PC-3 (cell line): ENCODE data around the gene IL11. TPM values are rescaled to one million over a fixed set of nuclear protein-coding genes. Genes with fewer than 3 reads are reported as not detected.

ENCODE experiments used
- ATAC-seq: fragments of 200-7000 bp; cut with Tn5 transposase; 2 replicates; pipeline ENCODE4 v1.9.1; 2020; ENCODE audit warnings: mild to moderate bottlenecking, moderate library complexity
- BruUV-seq: library from RNA; stranded (reverse); fragments of 400-500 nt; replicated peaks from 2 replicates; lab custom pipeline; 2021; lab: Mats Ljungman, UMichigan
- CTCF ChIA-PET: fragments of 300-600 bp; sonication (Branson Sonifier 250); formaldehyde crosslinking; loops from one replicate; lab custom pipeline; 2022; ENCODE audit warnings: antibody characterized with exemption; lab: Charles Lee
- POLR2A ChIA-PET: fragments of 300-600 bp; sonication (Branson Sonifier 250); formaldehyde crosslinking; loops from one replicate; lab custom pipeline; 2022; ENCODE audit warnings: antibody characterized with exemption; ENCODE audit not compliant: unreplicated experiment; lab: Charles Lee
- DNase-seq: peaks from one replicate; pipeline ENCODE4 v3.0.0-alpha.2; 2015
- H2AFZ ChIP-seq: fragments of 300-600 bp; sonication (generic); 2 replicates; pipeline ENCODE4 v1.6.0; 2016; ENCODE audit warnings: antibody characterized with exemption, low read length
- H3F3A ChIP-seq: fragments of 300-600 bp; sonication (generic); one replicate; pipeline ENCODE4 v1.6.0; 2017; ENCODE audit warnings: antibody characterized with exemption, low read length, control low read depth, mild to moderate bottlenecking; ENCODE audit not compliant: unreplicated experiment
- H3K27ac ChIP-seq: fragments of 300-600 bp; sonication (generic); 2 replicates; pipeline ENCODE4 v1.5.1; 2016; ENCODE audit warnings: mild to moderate bottlenecking, low read length
- H3K27me3 ChIP-seq: fragments of 300-600 bp; sonication (generic); 2 replicates; pipeline ENCODE4 v1.6.1; 2016; ENCODE audit warnings: low read length, mixed read lengths
- H3K36me3 ChIP-seq: fragments of 300-600 bp; sonication (generic); 2 replicates; pipeline ENCODE4 v1.6.1; 2016; ENCODE audit warnings: low read depth, mixed run types, low read length, mixed read lengths
- H3K4me1 ChIP-seq: fragments of 300-600 bp; sonication (generic); 2 replicates; pipeline ENCODE4 v1.5.1; 2016; ENCODE audit warnings: low read length; ENCODE audit not compliant: insufficient read depth
- H3K4me2 ChIP-seq: fragments of 300-600 bp; sonication (generic); 2 replicates; pipeline ENCODE4 v1.6.0; 2016; ENCODE audit warnings: low read length
- H3K4me3 ChIP-seq: fragments of 300-600 bp; sonication (generic); 2 replicates; pipeline ENCODE4 v1.5.1; 2016; ENCODE audit warnings: mild to moderate bottlenecking, low read length, mixed read lengths
- H3K79me2 ChIP-seq: fragments of 300-600 bp; sonication (generic); 2 replicates; pipeline ENCODE4 v1.6.1; 2017; ENCODE audit warnings: low read length, mixed read lengths
- H3K9ac ChIP-seq: fragments of 300-600 bp; sonication (generic); 2 replicates; pipeline ENCODE4 v1.6.0; 2016; ENCODE audit warnings: mild to moderate bottlenecking, low read length
- H3K9me2 ChIP-seq: fragments of 300-600 bp; sonication (generic); replicated peaks from 2 replicates; pipeline ENCODE4 v1.6.1; 2016; ENCODE audit warnings: mixed run types, low read length, mixed read lengths
- H3K9me3 ChIP-seq: fragments of 300-600 bp; sonication (generic); 2 replicates; pipeline ENCODE4 v1.6.1; 2016; ENCODE audit warnings: low read length, mixed read lengths
- H4K20me1 ChIP-seq: fragments of 300-600 bp; sonication (generic); 2 replicates; pipeline ENCODE4 v1.6.1; 2016; ENCODE audit warnings: low read length, mixed read lengths
- EZH2 ChIP-seq: fragments of 300-600 bp; sonication (generic); IDR thresholded peaks from one replicate; pipeline ENCODE4 v1.6.1; 2017; ENCODE audit warnings: antibody characterized with exemption, mild to moderate bottlenecking, low read length; ENCODE audit not compliant: unreplicated experiment
- EZH2phosphoT487 ChIP-seq: fragments of 300-600 bp; sonication (generic); IDR thresholded peaks from 2 replicates; pipeline ENCODE4 v1.6.1; 2018; ENCODE audit warnings: mild to moderate bottlenecking, antibody characterized with exemption, low read length, borderline replicate concordance
- intact Hi-C: fragments of 100-400 bp; cut with micrococcal nuclease; formaldehyde crosslinking; loops from 2 replicates; pipeline ENCODE4 v1.9.0; 2023
- total RNA-seq: library from RNA; depleted of rRNA; stranded (reverse); fragments of >200 nt; gene quantifications from 2 replicates; pipeline ENCODE4 v1.2.3, GENCODE V29; 2014
- TF ChIP-seq, protein P1 (sequence below): fragments of 300-600 bp; sonication (generic); conservative IDR thresholded peaks from 2 replicates; pipeline ENCODE4 v1.5.1; 2017; ENCODE audit warnings: antibody characterized with exemption, low read depth, mild to moderate bottlenecking, low read length

The IL11 gene
- total RNA-seq, 1 experiment from 2014 or later, result 7.5 TPM

DNA sequence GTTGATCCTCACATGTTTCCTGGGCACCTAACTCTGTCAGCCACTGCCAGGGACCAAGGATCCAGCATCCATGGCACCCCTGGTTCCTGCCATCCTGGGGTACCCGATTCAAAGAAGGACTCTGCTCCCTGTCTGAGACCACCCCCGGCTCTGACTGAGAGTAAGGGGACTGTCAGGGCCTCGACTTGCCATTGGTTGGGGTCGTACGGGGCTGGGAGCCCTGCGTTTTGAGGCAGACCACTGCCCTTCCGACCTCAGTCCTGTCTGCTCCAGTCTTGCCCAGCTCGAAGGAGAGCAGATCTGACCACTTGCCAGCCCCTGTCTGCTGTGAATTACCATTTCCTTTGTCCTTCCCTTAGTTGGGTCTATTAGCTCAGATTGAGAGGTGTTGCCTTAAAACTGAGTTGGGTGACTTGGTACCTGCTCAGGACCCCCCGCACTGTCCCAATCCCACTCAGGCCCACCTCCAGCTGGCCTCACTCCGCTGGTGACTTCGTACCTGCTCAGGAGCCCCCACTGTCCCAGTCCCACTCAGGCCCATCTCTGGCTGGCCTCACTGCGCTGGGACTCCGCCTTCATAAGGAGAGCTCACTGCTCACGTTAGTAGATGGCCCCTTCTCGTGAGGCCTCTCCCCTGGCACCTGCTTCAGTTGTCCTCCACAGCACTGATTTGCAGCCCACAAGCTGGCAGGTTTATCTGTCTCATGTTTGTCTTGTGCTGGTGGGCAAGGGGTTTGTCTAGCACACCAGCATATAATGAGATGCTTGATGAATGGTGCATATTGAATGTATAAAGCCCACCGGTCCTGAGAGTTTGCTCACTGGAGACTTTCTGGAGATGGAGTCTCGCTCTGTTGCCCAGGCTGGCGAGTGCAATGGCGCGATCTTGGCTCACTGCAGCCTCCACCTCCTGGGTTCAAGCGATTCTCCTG lies 19.4 kb upstream of the IL11 start:
- no peaks in the 10 kb centered on the region for H3K9me2 ChIP-seq
- intact Hi-C loops, result loop anchor here (5.0 to 10.0 kb wide), 2 partner anchors 97 to 175 kb away; no protein-coding TSS in a partner anchor
- TF ChIP-seq EZH2phosphoT487 (no peak), EZH2 (no peak)
- TF ChIP-seq, protein P1, sequence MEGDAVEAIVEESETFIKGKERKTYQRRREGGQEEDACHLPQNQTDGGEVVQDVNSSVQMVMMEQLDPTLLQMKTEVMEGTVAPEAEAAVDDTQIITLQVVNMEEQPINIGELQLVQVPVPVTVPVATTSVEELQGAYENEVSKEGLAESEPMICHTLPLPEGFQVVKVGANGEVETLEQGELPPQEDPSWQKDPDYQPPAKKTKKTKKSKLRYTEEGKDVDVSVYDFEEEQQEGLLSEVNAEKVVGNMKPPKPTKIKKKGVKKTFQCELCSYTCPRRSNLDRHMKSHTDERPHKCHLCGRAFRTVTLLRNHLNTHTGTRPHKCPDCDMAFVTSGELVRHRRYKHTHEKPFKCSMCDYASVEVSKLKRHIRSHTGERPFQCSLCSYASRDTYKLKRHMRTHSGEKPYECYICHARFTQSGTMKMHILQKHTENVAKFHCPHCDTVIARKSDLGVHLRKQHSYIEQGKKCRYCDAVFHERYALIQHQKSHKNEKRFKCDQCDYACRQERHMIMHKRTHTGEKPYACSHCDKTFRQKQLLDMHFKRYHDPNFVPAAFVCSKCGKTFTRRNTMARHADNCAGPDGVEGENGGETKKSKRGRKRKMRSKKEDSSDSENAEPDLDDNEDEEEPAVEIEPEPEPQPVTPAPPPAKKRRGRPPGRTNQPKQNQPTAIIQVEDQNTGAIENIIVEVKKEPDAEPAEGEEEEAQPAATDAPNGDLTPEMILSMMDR, result no peak
- H3K27me3 ChIP-seq, result no peaks in the 10 kb centered on the region
- no peak overlapping the region for H2AFZ ChIP-seq
- H3K36me3 ChIP-seq, result peaks cover 36% of the 10 kb centered on the region
- H3K9ac ChIP-seq, result no peak overlapping the region
- POLR2A ChIA-PET, result no interaction called here
- H3F3A ChIP-seq, result peaks cover 7% of the 10 kb centered on the region
- H3K79me2 ChIP-seq, result peaks cover 45% of the 10 kb centered on the region
- H3K4me2 ChIP-seq, result no peak overlapping the region
- no peaks in the 10 kb centered on the region for H3K9me3 ChIP-seq
- no peak for DNase-seq
- peaks cover 23% of the 10 kb centered on the region for H3K4me1 ChIP-seq
- no TSS peak for BruUV-seq
- ATAC-seq, result no peak
- no peak overlapping the region for H3K27ac ChIP-seq
- CTCF ChIA-PET, result no interaction called here
- no peak overlapping the region for H3K4me3 ChIP-seq
- H4K20me1 ChIP-seq, result peaks cover 54% of the 10 kb centered on the region

DNA sequence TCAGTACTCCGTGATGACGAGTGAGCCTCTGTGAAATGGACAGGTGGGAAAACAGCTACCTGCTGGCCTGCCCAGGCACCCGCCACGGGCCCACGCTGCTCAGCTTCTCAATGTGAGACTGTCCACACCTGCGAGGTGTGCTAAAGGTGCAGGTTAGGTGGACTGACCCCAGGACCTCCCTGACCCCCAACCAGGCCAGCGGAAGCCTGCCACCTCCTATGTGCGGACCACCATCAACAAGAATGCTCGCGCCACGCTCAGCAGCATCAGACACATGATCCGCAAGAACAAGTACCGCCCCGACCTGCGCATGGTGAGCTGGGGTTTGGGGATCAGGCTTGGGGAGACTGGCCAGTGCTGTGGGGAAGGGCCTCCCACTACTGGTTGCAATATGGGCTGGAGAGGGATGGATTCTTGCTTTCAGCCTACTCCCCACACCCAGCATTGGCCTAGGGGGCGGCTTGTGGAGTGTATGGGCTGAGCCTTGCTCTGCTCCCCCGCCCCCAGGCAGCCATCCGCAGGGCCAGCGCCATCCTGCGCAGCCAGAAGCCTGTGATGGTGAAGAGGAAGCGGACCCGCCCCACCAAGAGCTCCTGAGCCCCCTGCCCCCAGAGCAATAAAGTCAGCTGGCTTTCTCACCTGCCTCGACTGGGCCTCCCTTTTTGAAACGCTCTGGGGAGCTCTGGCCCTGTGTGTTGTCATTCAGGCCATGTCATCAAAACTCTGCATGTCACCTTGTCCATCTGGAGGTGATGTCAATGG lies 17.7 kb upstream of the IL11 start:
- Histone ChIP-seq H3K79me2 (peaks cover 56% of the 10 kb centered on the region), H3K4me1 (peaks cover 32% of the 10 kb centered on the region), H2AFZ (no peak overlapping the region), H3K9ac (peak overlapping the region; percentile 95), H3K36me3 (peaks cover 36% of the 10 kb centered on the region), H3K27me3 (no peaks in the 10 kb centered on the region), H3K9me3 (no peaks in the 10 kb centered on the region), H3K4me3 (peak overlapping the region; percentile 98), H3K9me2 (no peaks in the 10 kb centered on the region), H3F3A (peaks cover 7% of the 10 kb centered on the region), H3K27ac (no peak overlapping the region), H4K20me1 (peaks cover 54% of the 10 kb centered on the region), H3K4me2 (peak overlapping the region; percentile 90)
- DNase-seq (no peak), ATAC-seq (no peak)
- no TSS peak for BruUV-seq
- CTCF ChIA-PET, result no interaction called here
- POLR2A ChIA-PET, result no interaction called here
- intact Hi-C loops, result loop anchor here (5.0 to 10.0 kb wide), 2 partner anchors 96 to 173 kb away; no protein-coding TSS in a partner anchor
- TF ChIP-seq EZH2phosphoT487 (no peak), EZH2 (no peak)
- TF ChIP-seq, protein P1, result no peak
